Endothelial cell of umbilical vein (primary cell): Measurements from ENCODE around the gene LARP1B. TPM values are rescaled to one million over a fixed set of nuclear protein-coding genes. Genes with fewer than 3 reads are reported as not detected.

Experiments
- BruUV-seq: library from RNA; stranded (reverse); fragments of 400-500 nt; replicated peaks from 2 replicates; lab custom pipeline; 2021; lab: Mats Ljungman, UMichigan
- CTCF ChIA-PET: fragments of 300-600, 350-600 bp; sonication (Branson Sonifier 250); formaldehyde crosslinking; loops from one replicate; lab custom pipeline; 2021; ENCODE audit warnings: antibody characterized with exemption, inconsistent platforms; lab: Charles Lee
- POLR2A ChIA-PET: fragments of 300-600, 350-600 bp; sonication (Branson Sonifier 250); formaldehyde crosslinking; loops from one replicate; lab custom pipeline; 2021; ENCODE audit warnings: antibody characterized with exemption, inconsistent platforms; lab: Charles Lee
- DNase-seq: peaks from one replicate; pipeline ENCODE4 v3.0.0-alpha.2; 2011; ENCODE audit warnings: low read depth, low spot score
- FAIRE-seq: peaks from 2 replicates; lab custom pipeline; 2011; peaks lifted over from hg19 to GRCh38; lab: Jason Lieb, UNC
- H2AFZ ChIP-seq: 2 replicates; pipeline ENCODE4 v1.6.0; 2012; ENCODE audit warnings: low read depth, low read length, control low read depth, inconsistent platforms
- H3K27ac ChIP-seq: 2 replicates; pipeline ENCODE4 v1.5.1; 2011; ENCODE audit warnings: low read depth, mild to moderate bottlenecking, control low read depth, low read length, moderate library complexity; ENCODE audit not compliant: insufficient read depth
- H3K27me3 ChIP-seq, 2 experiments: 2 replicates each; pipeline versions ENCODE4 v1.6.0 to v1.6.1; 2011; ENCODE audit warnings: low read length in 2 of 2, mixed read lengths in 1 of 2; ENCODE audit not compliant: control insufficient read depth in 2 of 2, insufficient read depth in 2 of 2
- H3K36me3 ChIP-seq, 2 experiments: 2 replicates in 1 of 2; 3 replicates in 1 of 2; pipeline ENCODE4 v1.5.1; 2011; ENCODE audit warnings: low read length in 2 of 2, mild to moderate bottlenecking in 1 of 2, moderate library complexity in 1 of 2; ENCODE audit not compliant: control insufficient read depth in 2 of 2, insufficient read depth in 2 of 2; ENCODE audit errors: extremely low read depth in 1 of 2
- H3K4me1 ChIP-seq: 3 replicates; pipeline ENCODE4 v1.5.1; 2011; ENCODE audit warnings: mild to moderate bottlenecking, low read length; ENCODE audit not compliant: control insufficient read depth, insufficient read depth; ENCODE audit errors: extremely low read depth
- H3K4me2 ChIP-seq: 2 replicates; pipeline ENCODE4 v1.6.1; 2011; ENCODE audit warnings: low read length, control low read depth, mixed read lengths; ENCODE audit not compliant: insufficient read depth
- H3K4me3 ChIP-seq, 3 experiments: fragments of 200-600 bp in 1 of 3; sonication (generic), shearing (Covaris generic) in 1 of 3; replicated peaks in 1 of 3; 2 replicates each; pipeline ENCODE4 v1.5.1; 2011 to 2016; ENCODE audit warnings: control low read depth in 3 of 3, low read length in 3 of 3, mild to moderate bottlenecking in 2 of 3, inconsistent platforms in 1 of 3, low read depth in 1 of 3, moderate library complexity in 1 of 3; ENCODE audit not compliant: insufficient read depth in 1 of 3
- H3K79me2 ChIP-seq: 2 replicates; pipeline ENCODE4 v1.6.0; 2012; ENCODE audit warnings: low read length, inconsistent platforms; ENCODE audit not compliant: control insufficient read depth, insufficient read depth
- H3K9ac ChIP-seq: replicated peaks from 2 replicates; pipeline ENCODE3; 2011; ENCODE audit warnings: low read length, control low read depth; ENCODE audit not compliant: insufficient read depth; ENCODE audit errors: extremely low read depth
- H3K9me1 ChIP-seq: replicated peaks from 3 replicates; pipeline ENCODE4 v1.6.0; 2011; ENCODE audit warnings: mild to moderate bottlenecking, low read length; ENCODE audit not compliant: control insufficient read depth, insufficient read depth; ENCODE audit errors: extremely low read depth
- H3K9me3 ChIP-seq: replicated peaks from 2 replicates; pipeline ENCODE4 v1.5.1; 2012; ENCODE audit warnings: low read length, inconsistent platforms; ENCODE audit not compliant: control insufficient read depth, insufficient read depth
- H4K20me1 ChIP-seq: replicated peaks from 2 replicates; pipeline ENCODE3; 2011; ENCODE audit warnings: mild to moderate bottlenecking, low read length; ENCODE audit not compliant: control insufficient read depth, insufficient read depth; ENCODE audit errors: extremely low read depth
- CTCF ChIP-seq, 2 donors: IDR thresholded peaks; 1 replicate in 1 of 2; 2 replicates in 1 of 2; pipeline ENCODE4 v1.5.1; 2011; ENCODE audit warnings: low read length in 2 of 2, mild to moderate bottlenecking in 2 of 2, moderate library complexity in 2 of 2, control low read depth in 1 of 2, inconsistent platforms in 1 of 2, low read depth in 1 of 2; ENCODE audit not compliant: insufficient read depth in 1 of 2; ENCODE audit errors: extremely low read depth in 1 of 2
- FOS ChIP-seq: IDR thresholded peaks from 2 replicates; pipeline ENCODE4 v1.6.1; 2011; ENCODE audit warnings: mild to moderate bottlenecking, low read length, moderate library complexity, borderline replicate concordance; ENCODE audit not compliant: insufficient read depth
- GATA2 ChIP-seq: IDR thresholded peaks from 2 replicates; pipeline ENCODE4 v1.7.0; 2011; ENCODE audit warnings: low read depth, mild to moderate bottlenecking, moderate library complexity, mixed read lengths, low read length; ENCODE audit not compliant: insufficient read length, insufficient read depth
- JUN ChIP-seq: IDR thresholded peaks from 2 replicates; pipeline ENCODE4 v1.6.1; 2011; ENCODE audit warnings: borderline replicate concordance, low read depth; ENCODE audit not compliant: insufficient read length, insufficient read depth
- MAX ChIP-seq: IDR thresholded peaks from 2 replicates; pipeline ENCODE4 v1.6.1; 2011; ENCODE audit not compliant: insufficient read depth, insufficient read length
- MYC ChIP-seq: IDR thresholded peaks from one replicate; pipeline ENCODE4 v1.6.1; 2011; ENCODE audit warnings: mild to moderate bottlenecking, low read depth, low read length
- POLR2A ChIP-seq: IDR thresholded peaks from 2 replicates; pipeline ENCODE4 v1.6.1; 2012; ENCODE audit warnings: low read depth, mild to moderate bottlenecking, control low read depth, low read length
- POLR2AphosphoS5 ChIP-seq: IDR thresholded peaks from 2 replicates; pipeline ENCODE4 v1.6.1; 2012; ENCODE audit warnings: low read depth, mild to moderate bottlenecking, control low read depth, low read length, moderate library complexity; ENCODE audit not compliant: insufficient read depth
- dilution Hi-C: fragments of 300-500 bp; cut with MboI; formaldehyde crosslinking; loops from one replicate; pipeline ENCODE4 v1.15.0; 2019; ENCODE audit warnings: low sequenced_read_pairs; ENCODE audit not compliant: extremely low pct_ligation_motif_present
- intact Hi-C: fragments of 100-400 bp; cut with micrococcal nuclease; formaldehyde crosslinking; loops from one replicate; pipeline ENCODE4 v1.10.0; 2022
- polyA plus RNA-seq, 4 experiments: library from polyadenylated mRNA; depleted of rRNA in 3 of 4; stranded (reverse) in 3 of 4; unstranded in 1 of 4; fragments of >200 nt; gene quantifications; 2 replicates each; pipeline versions ENCODE4 v1.2.1 to v1.2.3, GENCODE V29; 2011 to 2012; ENCODE audit warnings: missing spikeins in 1 of 4
- total RNA-seq: library from RNA; stranded (reverse); gene quantifications from 2 replicates; pipeline ENCODE4 v1.2.3, GENCODE V29; 2021

The LARP1B gene
- total and polyA plus RNA-seq, 2 donors (not counting 3 experiments of a cell fraction or from before 2014, with no cell fraction given), result 7.3 to 28.8 TPM

- POLR2A ChIA-PET, result no interaction called here
- no peak overlapping the region for H2AFZ ChIP-seq
- no peak overlapping the region for H3K9ac ChIP-seq
- H3K9me1 ChIP-seq, result no peaks in the 10 kb centered on the region
- TF ChIP-seq CTCF (IDR thresholded peaks at IDR 0.05; ENCODE audit: extremely low read depth in 1 of 2, insufficient read depth in 1 of 2, low read depth in 1 of 2, low read length in 2 of 2) (no peak), JUN (no peak), MAX (no peak), GATA2 (no peak), POLR2AphosphoS5 (no peak), POLR2A (no peak), FOS (no peak), MYC (no peak)
- FAIRE-seq, result no peak
- dilution Hi-C loops (no loop called here), intact Hi-C loops (no loop called here)
- H4K20me1 ChIP-seq, result no peaks in the 10 kb centered on the region
- CTCF ChIA-PET, result no interaction called here
- H3K9me3 ChIP-seq, result no peaks in the 10 kb centered on the region
- H3K4me1 ChIP-seq, result no peaks in the 10 kb centered on the region
- no peak overlapping the region for H3K4me3 ChIP-seq
- H3K27ac ChIP-seq, result no peak overlapping the region
- H3K79me2 ChIP-seq, result no peaks in the 10 kb centered on the region
- no TSS peak for BruUV-seq
- no peak overlapping the region for H3K4me2 ChIP-seq
- DNase-seq, result no peak
- H3K36me3 ChIP-seq, result no peaks in the 10 kb centered on the region
- H3K27me3 ChIP-seq, result no peaks in the 10 kb centered on the region
These were observed 171.6 kb downstream of the LARP1B start for GRCh38 chr4:128232719-128233118.
